Lower leg skin (tissue), 3 donors: ENCODE results near the gene LSM5.

ENCODE experiments used
- POLR2A ChIP-seq, 2 donors: fragments of 450-650 bp; IDR thresholded peaks; one replicate each; pipeline ENCODE4 v1.6.1; 2016 to 2017; ENCODE audit warnings: antibody characterized with exemption in 2 of 2, mild to moderate bottlenecking in 1 of 2, moderate library complexity in 1 of 2
- TF ChIP-seq, protein P1 (sequence below), 3 donors: fragments of 450-650 bp; IDR thresholded peaks; one replicate each; pipeline ENCODE4 v1.5.1; 2016; ENCODE audit warnings: antibody characterized with exemption in 3 of 3, mild to moderate bottlenecking in 3 of 3, moderate library complexity in 2 of 3

DNA sequence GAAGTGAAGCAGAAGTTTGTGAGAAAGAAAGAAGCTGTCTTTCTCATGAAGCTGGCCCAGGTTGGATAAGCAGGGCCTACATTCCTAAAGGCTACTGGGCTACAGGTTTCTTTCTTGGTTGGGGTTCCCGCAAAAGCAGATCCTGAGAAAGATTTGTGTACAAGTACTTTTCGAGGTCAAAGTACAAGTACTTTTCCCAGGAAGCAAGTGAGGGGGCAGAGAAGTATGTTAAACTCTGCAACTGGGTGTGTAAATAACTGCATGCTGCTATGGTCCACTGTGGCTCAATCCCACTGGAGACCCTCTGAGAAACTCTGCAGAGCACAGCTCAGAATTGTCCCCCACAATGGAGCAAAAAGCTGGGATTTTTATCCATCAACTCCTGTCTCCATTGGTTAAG lies 28.7 kb downstream of the LSM5 start:
- TF ChIP-seq POLR2A (IDR thresholded peaks at IDR 0.05): no peak
- TF ChIP-seq, protein P1, sequence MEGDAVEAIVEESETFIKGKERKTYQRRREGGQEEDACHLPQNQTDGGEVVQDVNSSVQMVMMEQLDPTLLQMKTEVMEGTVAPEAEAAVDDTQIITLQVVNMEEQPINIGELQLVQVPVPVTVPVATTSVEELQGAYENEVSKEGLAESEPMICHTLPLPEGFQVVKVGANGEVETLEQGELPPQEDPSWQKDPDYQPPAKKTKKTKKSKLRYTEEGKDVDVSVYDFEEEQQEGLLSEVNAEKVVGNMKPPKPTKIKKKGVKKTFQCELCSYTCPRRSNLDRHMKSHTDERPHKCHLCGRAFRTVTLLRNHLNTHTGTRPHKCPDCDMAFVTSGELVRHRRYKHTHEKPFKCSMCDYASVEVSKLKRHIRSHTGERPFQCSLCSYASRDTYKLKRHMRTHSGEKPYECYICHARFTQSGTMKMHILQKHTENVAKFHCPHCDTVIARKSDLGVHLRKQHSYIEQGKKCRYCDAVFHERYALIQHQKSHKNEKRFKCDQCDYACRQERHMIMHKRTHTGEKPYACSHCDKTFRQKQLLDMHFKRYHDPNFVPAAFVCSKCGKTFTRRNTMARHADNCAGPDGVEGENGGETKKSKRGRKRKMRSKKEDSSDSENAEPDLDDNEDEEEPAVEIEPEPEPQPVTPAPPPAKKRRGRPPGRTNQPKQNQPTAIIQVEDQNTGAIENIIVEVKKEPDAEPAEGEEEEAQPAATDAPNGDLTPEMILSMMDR (IDR thresholded peaks at IDR 0.05): no peak
